Measurements from ENCODE around the gene PSMF1. TPM values are rescaled to one million over a fixed set of nuclear protein-coding genes. Genes with fewer than 3 reads are reported as not detected.

The PSMF1 gene
- total and polyA plus RNA-seq, 2 donors (not counting 3 experiments of a cell fraction or from before 2014, with no cell fraction given): 142 to 354 TPM

DNA sequence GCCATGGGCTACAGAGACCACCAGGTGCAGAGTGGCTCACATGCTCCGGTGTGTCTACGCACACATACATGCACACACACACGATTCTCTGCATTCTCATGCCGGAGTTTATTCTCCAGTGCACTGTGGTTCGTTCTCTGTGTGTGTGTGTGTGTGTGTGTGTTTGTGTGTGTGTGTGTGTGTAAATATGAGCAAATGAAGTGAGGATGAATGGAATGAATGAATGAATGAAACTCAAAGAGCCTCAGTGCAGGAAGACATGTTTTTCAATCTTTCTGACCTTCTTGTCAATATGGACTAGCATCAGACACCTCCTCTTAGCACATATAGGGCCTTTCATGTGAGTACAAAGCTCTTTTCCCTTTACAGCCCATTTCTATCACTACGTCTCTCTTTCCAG, 64.8 kb downstream of the PSMF1 start:
- no peaks in the 10 kb centered on the region for H3K9me1 ChIP-seq (replicated peaks; ENCODE audit: control insufficient read depth, extremely low read depth, insufficient read depth, low read length)
- FAIRE-seq (no peak), DNase-seq (ENCODE audit: low read depth, low spot score) (no peak)
- ChIA-PET POLR2A (no interaction called here), CTCF (no interaction called here)
- no peak overlapping the region for H3K27ac ChIP-seq (ENCODE audit: insufficient read depth, low read depth, low read length)
- no peaks in the 10 kb centered on the region for H3K79me2 ChIP-seq (ENCODE audit: control insufficient read depth, insufficient read depth, low read length)
- no peaks in the 10 kb centered on the region for H3K9me3 ChIP-seq (replicated peaks; ENCODE audit: control insufficient read depth, insufficient read depth, low read length)
- H3K4me3 ChIP-seq (replicated peaks in 1 of 3; ENCODE audit: insufficient read depth in 1 of 3, low read depth in 1 of 3, low read length in 3 of 3): no peak overlapping the region
- intact Hi-C loops (cut with micrococcal nuclease): loop anchor here (10.0 kb wide), 1 partner anchor 228 kb away; no protein-coding TSS in a partner anchor
- no peak overlapping the region for H2AFZ ChIP-seq (ENCODE audit: low read depth, low read length)
- H3K27me3 ChIP-seq (ENCODE audit: control insufficient read depth in 2 of 2, insufficient read depth in 2 of 2, low read length in 2 of 2): peaks cover 12 to 22% of the 10 kb centered on the region in 2 experiments
- no TSS peak for BruUV-seq (replicated peaks)
- no peaks in the 10 kb centered on the region for H4K20me1 ChIP-seq (replicated peaks; ENCODE audit: control insufficient read depth, extremely low read depth, insufficient read depth, low read length)
- dilution Hi-C loops (cut with MboI; ENCODE audit: extremely low pct_ligation_motif_present, low sequenced_read_pairs): no loop called here
- no peak overlapping the region for H3K9ac ChIP-seq (replicated peaks; ENCODE audit: extremely low read depth, insufficient read depth, low read length)
- no peak overlapping the region for H3K4me2 ChIP-seq (ENCODE audit: insufficient read depth, low read length)
- H3K4me1 ChIP-seq (ENCODE audit: control insufficient read depth, extremely low read depth, insufficient read depth, low read length): no peaks in the 10 kb centered on the region
- TF ChIP-seq FOS (IDR thresholded peaks at IDR 0.05; ENCODE audit: borderline replicate concordance, insufficient read depth, low read length) (no peak), EZH2 (IDR thresholded peaks at IDR 0.05; ENCODE audit: borderline replicate concordance, low read depth, low read length, severe bottlenecking) (no peak), POLR2A (IDR thresholded peaks at IDR 0.05; ENCODE audit: low read depth, low read length) (no peak), GATA2 (IDR thresholded peaks at IDR 0.05; ENCODE audit: insufficient read depth, insufficient read length, low read depth, low read length) (no peak), POLR2AphosphoS5 (IDR thresholded peaks at IDR 0.05; ENCODE audit: insufficient read depth, low read depth, low read length) (no peak), JUN (IDR thresholded peaks at IDR 0.05; ENCODE audit: borderline replicate concordance, insufficient read depth, insufficient read length, low read depth) (no peak), MYC (IDR thresholded peaks at IDR 0.05; ENCODE audit: low read depth, low read length) (no peak)
- TF ChIP-seq, protein P1, sequence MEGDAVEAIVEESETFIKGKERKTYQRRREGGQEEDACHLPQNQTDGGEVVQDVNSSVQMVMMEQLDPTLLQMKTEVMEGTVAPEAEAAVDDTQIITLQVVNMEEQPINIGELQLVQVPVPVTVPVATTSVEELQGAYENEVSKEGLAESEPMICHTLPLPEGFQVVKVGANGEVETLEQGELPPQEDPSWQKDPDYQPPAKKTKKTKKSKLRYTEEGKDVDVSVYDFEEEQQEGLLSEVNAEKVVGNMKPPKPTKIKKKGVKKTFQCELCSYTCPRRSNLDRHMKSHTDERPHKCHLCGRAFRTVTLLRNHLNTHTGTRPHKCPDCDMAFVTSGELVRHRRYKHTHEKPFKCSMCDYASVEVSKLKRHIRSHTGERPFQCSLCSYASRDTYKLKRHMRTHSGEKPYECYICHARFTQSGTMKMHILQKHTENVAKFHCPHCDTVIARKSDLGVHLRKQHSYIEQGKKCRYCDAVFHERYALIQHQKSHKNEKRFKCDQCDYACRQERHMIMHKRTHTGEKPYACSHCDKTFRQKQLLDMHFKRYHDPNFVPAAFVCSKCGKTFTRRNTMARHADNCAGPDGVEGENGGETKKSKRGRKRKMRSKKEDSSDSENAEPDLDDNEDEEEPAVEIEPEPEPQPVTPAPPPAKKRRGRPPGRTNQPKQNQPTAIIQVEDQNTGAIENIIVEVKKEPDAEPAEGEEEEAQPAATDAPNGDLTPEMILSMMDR (IDR thresholded peaks at IDR 0.05; ENCODE audit: extremely low read depth in 1 of 2, insufficient read depth in 1 of 2, low read depth in 1 of 2, low read length in 2 of 2): no peak
- TF ChIP-seq, protein P2, sequence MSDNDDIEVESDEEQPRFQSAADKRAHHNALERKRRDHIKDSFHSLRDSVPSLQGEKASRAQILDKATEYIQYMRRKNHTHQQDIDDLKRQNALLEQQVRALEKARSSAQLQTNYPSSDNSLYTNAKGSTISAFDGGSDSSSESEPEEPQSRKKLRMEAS (IDR thresholded peaks at IDR 0.05; ENCODE audit: insufficient read depth, insufficient read length): no peak
- H3K36me3 ChIP-seq (ENCODE audit: control insufficient read depth in 2 of 2, extremely low read depth in 1 of 2, insufficient read depth in 2 of 2, low read length in 2 of 2): no peaks in the 10 kb centered on the region

All from endothelial cell of umbilical vein (primary cell).